PC-3 (cell line): ENCODE data around the gene ICAM1. TPM values are rescaled to one million over a fixed set of nuclear protein-coding genes. Genes with fewer than 3 reads are reported as not detected.

Experiments used
- ATAC-seq: fragments of 200-7000 bp; cut with Tn5 transposase; 2 replicates; pipeline ENCODE4 v1.9.1; 2020; ENCODE audit warnings: mild to moderate bottlenecking, moderate library complexity
- BruUV-seq: library from RNA; stranded (reverse); fragments of 400-500 nt; replicated peaks from 2 replicates; lab custom pipeline; 2021; lab: Mats Ljungman, UMichigan
- CTCF ChIA-PET: fragments of 300-600 bp; sonication (Branson Sonifier 250); formaldehyde crosslinking; loops from one replicate; lab custom pipeline; 2022; ENCODE audit warnings: antibody characterized with exemption; lab: Charles Lee
- POLR2A ChIA-PET: fragments of 300-600 bp; sonication (Branson Sonifier 250); formaldehyde crosslinking; loops from one replicate; lab custom pipeline; 2022; ENCODE audit warnings: antibody characterized with exemption; ENCODE audit not compliant: unreplicated experiment; lab: Charles Lee
- DNase-seq: peaks from one replicate; pipeline ENCODE4 v3.0.0-alpha.2; 2015
- H2AFZ ChIP-seq: fragments of 300-600 bp; sonication (generic); 2 replicates; pipeline ENCODE4 v1.6.0; 2016; ENCODE audit warnings: antibody characterized with exemption, low read length
- H3F3A ChIP-seq: fragments of 300-600 bp; sonication (generic); one replicate; pipeline ENCODE4 v1.6.0; 2017; ENCODE audit warnings: antibody characterized with exemption, low read length, control low read depth, mild to moderate bottlenecking; ENCODE audit not compliant: unreplicated experiment
- H3K27ac ChIP-seq: fragments of 300-600 bp; sonication (generic); 2 replicates; pipeline ENCODE4 v1.5.1; 2016; ENCODE audit warnings: mild to moderate bottlenecking, low read length
- H3K27me3 ChIP-seq: fragments of 300-600 bp; sonication (generic); 2 replicates; pipeline ENCODE4 v1.6.1; 2016; ENCODE audit warnings: low read length, mixed read lengths
- H3K36me3 ChIP-seq: fragments of 300-600 bp; sonication (generic); 2 replicates; pipeline ENCODE4 v1.6.1; 2016; ENCODE audit warnings: low read depth, mixed run types, low read length, mixed read lengths
- H3K4me1 ChIP-seq: fragments of 300-600 bp; sonication (generic); 2 replicates; pipeline ENCODE4 v1.5.1; 2016; ENCODE audit warnings: low read length; ENCODE audit not compliant: insufficient read depth
- H3K4me2 ChIP-seq: fragments of 300-600 bp; sonication (generic); 2 replicates; pipeline ENCODE4 v1.6.0; 2016; ENCODE audit warnings: low read length
- H3K4me3 ChIP-seq: fragments of 300-600 bp; sonication (generic); 2 replicates; pipeline ENCODE4 v1.5.1; 2016; ENCODE audit warnings: mild to moderate bottlenecking, low read length, mixed read lengths
- H3K79me2 ChIP-seq: fragments of 300-600 bp; sonication (generic); 2 replicates; pipeline ENCODE4 v1.6.1; 2017; ENCODE audit warnings: low read length, mixed read lengths
- H3K9ac ChIP-seq: fragments of 300-600 bp; sonication (generic); 2 replicates; pipeline ENCODE4 v1.6.0; 2016; ENCODE audit warnings: mild to moderate bottlenecking, low read length
- H3K9me2 ChIP-seq: fragments of 300-600 bp; sonication (generic); replicated peaks from 2 replicates; pipeline ENCODE4 v1.6.1; 2016; ENCODE audit warnings: mixed run types, low read length, mixed read lengths
- H3K9me3 ChIP-seq: fragments of 300-600 bp; sonication (generic); 2 replicates; pipeline ENCODE4 v1.6.1; 2016; ENCODE audit warnings: low read length, mixed read lengths
- H4K20me1 ChIP-seq: fragments of 300-600 bp; sonication (generic); 2 replicates; pipeline ENCODE4 v1.6.1; 2016; ENCODE audit warnings: low read length, mixed read lengths
- CTCF ChIP-seq: fragments of 300-600 bp; sonication (generic); conservative IDR thresholded peaks from 2 replicates; pipeline ENCODE4 v1.5.1; 2017; ENCODE audit warnings: antibody characterized with exemption, low read depth, mild to moderate bottlenecking, low read length
- EZH2 ChIP-seq: fragments of 300-600 bp; sonication (generic); IDR thresholded peaks from one replicate; pipeline ENCODE4 v1.6.1; 2017; ENCODE audit warnings: antibody characterized with exemption, mild to moderate bottlenecking, low read length; ENCODE audit not compliant: unreplicated experiment
- EZH2phosphoT487 ChIP-seq: fragments of 300-600 bp; sonication (generic); IDR thresholded peaks from 2 replicates; pipeline ENCODE4 v1.6.1; 2018; ENCODE audit warnings: mild to moderate bottlenecking, antibody characterized with exemption, low read length, borderline replicate concordance
- intact Hi-C: fragments of 100-400 bp; cut with micrococcal nuclease; formaldehyde crosslinking; loops from 2 replicates; pipeline ENCODE4 v1.9.0; 2023
- total RNA-seq: library from RNA; depleted of rRNA; stranded (reverse); fragments of >200 nt; gene quantifications from 2 replicates; pipeline ENCODE4 v1.2.3, GENCODE V29; 2014

Gene ICAM1
- total RNA-seq, 1 experiment from 2014 or later = 15.3 TPM

- peaks cover 11% of the 10 kb centered on the region for H3K4me1 ChIP-seq
- 0 out of 2 replicates have a peak overlapping the region, but pooled peaks have one; percentile 5 for H3K27ac ChIP-seq
- H2AFZ ChIP-seq = no peak overlapping the region
- peaks cover 27% of the 10 kb centered on the region for H3K36me3 ChIP-seq
- H3K79me2 ChIP-seq = no peaks in the 10 kb centered on the region
- TF ChIP-seq CTCF (no peak), EZH2 (no peak)
- no peak overlapping the region for H3K4me3 ChIP-seq
- H3K9me2 ChIP-seq = no peaks in the 10 kb centered on the region
- ATAC-seq = peak; percentile 65
- H3K9ac ChIP-seq = no peak overlapping the region
- no peaks in the 10 kb centered on the region for H3K9me3 ChIP-seq
- no peak overlapping the region for H3K4me2 ChIP-seq
- BruUV-seq = no TSS peak
- H4K20me1 ChIP-seq = no peaks in the 10 kb centered on the region
- no peaks in the 10 kb centered on the region for H3K27me3 ChIP-seq
- ChIA-PET POLR2A (no interaction called here), CTCF (interaction anchor here (0.7 to 1.2 kb wide), 5 partner anchors 9 to 128 kb away, joined by 3 to 6 read pairs (median 4); partner anchors contain the start of gene ICAM1)
- intact Hi-C loops = no loop called here
- DNase-seq = peak; percentile 56
- H3F3A ChIP-seq = peaks cover 4% of the 10 kb centered on the region
These were observed 10.8 kb upstream of the ICAM1 start for GRCh38 chr19:10260141-10260584.

GRCh38 chr19:10262771-10263170, 8.1 kb upstream of the ICAM1 start:
- Histone ChIP-seq H3K27me3 (no peaks in the 10 kb centered on the region), H3K36me3 (peaks cover 13% of the 10 kb centered on the region), H3K9me2 (no peaks in the 10 kb centered on the region), H3K4me3 (no peak overlapping the region), H2AFZ (no peak overlapping the region), H3K9ac (no peak overlapping the region), H3K4me2 (no peak overlapping the region), H3K4me1 (peaks cover 11% of the 10 kb centered on the region), H3K27ac (no peak overlapping the region), H3K9me3 (no peaks in the 10 kb centered on the region), H3F3A (peaks cover 4% of the 10 kb centered on the region), H4K20me1 (no peaks in the 10 kb centered on the region), H3K79me2 (no peaks in the 10 kb centered on the region)
- peak; percentile 32 for DNase-seq
- no TSS peak for BruUV-seq
- no peak for TF ChIP-seq EZH2
- no peak for TF ChIP-seq EZH2phosphoT487
- no peak for TF ChIP-seq CTCF
- ChIA-PET CTCF (interaction anchor here (0.5 kb wide), 1 partner anchor 128 kb away, joined by 5 read pairs; no protein-coding TSS in a partner anchor), POLR2A (interaction anchor here (0.6 kb wide), 1 partner anchor 162 kb away, joined by 3 read pairs; no protein-coding TSS in a partner anchor)
- intact Hi-C loops = no loop called here
- ATAC-seq = no peak

GRCh38 chr19:10266706-10267105, 4.2 kb upstream of the ICAM1 start:
- no peaks in the 10 kb centered on the region for H3K9me3 ChIP-seq
- H3K4me3 ChIP-seq = no peak overlapping the region
- BruUV-seq = no TSS peak
- no peak for TF ChIP-seq EZH2
- TF ChIP-seq EZH2phosphoT487 = no peak
- no peak for TF ChIP-seq CTCF
- no peaks in the 10 kb centered on the region for H4K20me1 ChIP-seq
- intact Hi-C loops = no loop called here
- no peak overlapping the region for H2AFZ ChIP-seq
- ATAC-seq (no peak), DNase-seq (no peak)
- H3K27me3 ChIP-seq = no peaks in the 10 kb centered on the region
- no peaks in the 10 kb centered on the region for H3K36me3 ChIP-seq
- no peak overlapping the region for H3K27ac ChIP-seq
- no peaks in the 10 kb centered on the region for H3F3A ChIP-seq
- no peaks in the 10 kb centered on the region for H3K9me2 ChIP-seq
- H3K4me2 ChIP-seq = no peak overlapping the region
- ChIA-PET POLR2A (interaction anchor here (0.7 kb wide), 1 partner anchor 548 kb away, joined by 3 read pairs; no protein-coding TSS in a partner anchor), CTCF (no interaction called here)
- no peaks in the 10 kb centered on the region for H3K79me2 ChIP-seq
- H3K4me1 ChIP-seq = peaks cover 22% of the 10 kb centered on the region
- H3K9ac ChIP-seq = no peak overlapping the region
